ENCODE data around the gene GALNS.

The GALNS gene

DNA sequence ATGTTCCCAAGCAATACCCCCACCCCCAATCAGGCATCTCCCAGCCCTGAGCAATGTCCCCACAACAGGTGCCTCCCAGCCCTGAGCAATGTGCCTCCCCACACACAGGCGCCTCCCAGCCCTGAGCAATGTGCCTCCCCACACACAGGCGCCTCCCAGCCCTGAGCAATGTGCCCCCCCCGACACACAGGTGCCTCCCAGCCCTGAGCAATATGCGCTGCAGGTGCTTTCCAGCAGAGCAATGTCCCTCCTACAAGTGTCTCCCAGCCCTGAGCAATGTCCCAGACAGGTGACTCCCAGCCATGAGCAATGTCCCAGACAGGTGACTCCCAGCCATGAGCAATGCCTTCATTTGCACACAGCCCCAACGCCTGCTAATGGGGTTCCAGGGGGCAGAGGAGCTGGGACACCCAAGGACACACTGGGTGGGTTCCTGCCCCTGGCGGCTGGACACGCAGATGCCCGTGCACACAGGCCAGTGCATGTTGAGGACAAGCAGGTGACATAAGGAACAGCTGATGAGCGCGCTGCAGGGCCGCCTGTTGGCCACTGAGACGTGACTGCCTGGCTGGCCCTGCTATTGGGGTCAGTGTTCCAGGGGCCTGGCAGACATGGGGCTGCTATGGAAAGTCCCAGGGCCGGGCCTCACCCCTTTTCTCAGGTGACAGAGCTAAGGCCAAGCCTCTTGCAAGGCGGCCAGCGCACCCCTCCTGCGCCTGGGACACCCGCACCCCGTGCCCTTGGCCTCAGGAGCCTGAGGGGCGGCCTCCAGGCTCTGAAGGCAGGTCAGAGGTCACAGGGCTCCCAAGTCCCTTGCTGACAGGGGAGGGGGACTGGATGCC, 36.6 kb upstream of the GALNS start:
- TF ChIP-seq RAD21 (IDR thresholded peaks at IDR 0.05; ENCODE audit: low read depth) (no peak), TCF12 (IDR thresholded peaks at IDR 0.05; ENCODE audit: low read depth) (no peak), EGR1 (IDR thresholded peaks at IDR 0.05) (no peak), CEBPB (IDR thresholded peaks at IDR 0.05) (no peak), CREB1 (IDR thresholded peaks at IDR 0.05; ENCODE audit: low read depth) (no peak), ZBTB7A (IDR thresholded peaks at IDR 0.05; ENCODE audit: low read depth) (no peak), TEAD4 (IDR thresholded peaks at IDR 0.05) (no peak), TAF1 (IDR thresholded peaks at IDR 0.05; ENCODE audit: low read depth) (no peak), FOXM1 (IDR thresholded peaks at IDR 0.05; ENCODE audit: borderline replicate concordance, low read depth) (no peak), NFIC (IDR thresholded peaks at IDR 0.05) (no peak), EP300 (IDR thresholded peaks at IDR 0.05; ENCODE audit: borderline replicate concordance) (no peak), YY1 (IDR thresholded peaks at IDR 0.05; ENCODE audit: low read depth) (no peak)
- TF ChIP-seq, protein P1, sequence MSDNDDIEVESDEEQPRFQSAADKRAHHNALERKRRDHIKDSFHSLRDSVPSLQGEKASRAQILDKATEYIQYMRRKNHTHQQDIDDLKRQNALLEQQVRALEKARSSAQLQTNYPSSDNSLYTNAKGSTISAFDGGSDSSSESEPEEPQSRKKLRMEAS (IDR thresholded peaks at IDR 0.05) = no peak
- TF ChIP-seq, protein P2, sequence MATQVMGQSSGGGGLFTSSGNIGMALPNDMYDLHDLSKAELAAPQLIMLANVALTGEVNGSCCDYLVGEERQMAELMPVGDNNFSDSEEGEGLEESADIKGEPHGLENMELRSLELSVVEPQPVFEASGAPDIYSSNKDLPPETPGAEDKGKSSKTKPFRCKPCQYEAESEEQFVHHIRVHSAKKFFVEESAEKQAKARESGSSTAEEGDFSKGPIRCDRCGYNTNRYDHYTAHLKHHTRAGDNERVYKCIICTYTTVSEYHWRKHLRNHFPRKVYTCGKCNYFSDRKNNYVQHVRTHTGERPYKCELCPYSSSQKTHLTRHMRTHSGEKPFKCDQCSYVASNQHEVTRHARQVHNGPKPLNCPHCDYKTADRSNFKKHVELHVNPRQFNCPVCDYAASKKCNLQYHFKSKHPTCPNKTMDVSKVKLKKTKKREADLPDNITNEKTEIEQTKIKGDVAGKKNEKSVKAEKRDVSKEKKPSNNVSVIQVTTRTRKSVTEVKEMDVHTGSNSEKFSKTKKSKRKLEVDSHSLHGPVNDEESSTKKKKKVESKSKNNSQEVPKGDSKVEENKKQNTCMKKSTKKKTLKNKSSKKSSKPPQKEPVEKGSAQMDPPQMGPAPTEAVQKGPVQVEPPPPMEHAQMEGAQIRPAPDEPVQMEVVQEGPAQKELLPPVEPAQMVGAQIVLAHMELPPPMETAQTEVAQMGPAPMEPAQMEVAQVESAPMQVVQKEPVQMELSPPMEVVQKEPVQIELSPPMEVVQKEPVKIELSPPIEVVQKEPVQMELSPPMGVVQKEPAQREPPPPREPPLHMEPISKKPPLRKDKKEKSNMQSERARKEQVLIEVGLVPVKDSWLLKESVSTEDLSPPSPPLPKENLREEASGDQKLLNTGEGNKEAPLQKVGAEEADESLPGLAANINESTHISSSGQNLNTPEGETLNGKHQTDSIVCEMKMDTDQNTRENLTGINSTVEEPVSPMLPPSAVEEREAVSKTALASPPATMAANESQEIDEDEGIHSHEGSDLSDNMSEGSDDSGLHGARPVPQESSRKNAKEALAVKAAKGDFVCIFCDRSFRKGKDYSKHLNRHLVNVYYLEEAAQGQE (IDR thresholded peaks at IDR 0.05; ENCODE audit: low read depth) = no peak
- TF ChIP-seq, protein P3, sequence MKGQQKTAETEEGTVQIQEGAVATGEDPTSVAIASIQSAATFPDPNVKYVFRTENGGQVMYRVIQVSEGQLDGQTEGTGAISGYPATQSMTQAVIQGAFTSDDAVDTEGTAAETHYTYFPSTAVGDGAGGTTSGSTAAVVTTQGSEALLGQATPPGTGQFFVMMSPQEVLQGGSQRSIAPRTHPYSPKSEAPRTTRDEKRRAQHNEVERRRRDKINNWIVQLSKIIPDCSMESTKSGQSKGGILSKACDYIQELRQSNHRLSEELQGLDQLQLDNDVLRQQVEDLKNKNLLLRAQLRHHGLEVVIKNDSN (IDR thresholded peaks at IDR 0.05) = no peak

DNA sequence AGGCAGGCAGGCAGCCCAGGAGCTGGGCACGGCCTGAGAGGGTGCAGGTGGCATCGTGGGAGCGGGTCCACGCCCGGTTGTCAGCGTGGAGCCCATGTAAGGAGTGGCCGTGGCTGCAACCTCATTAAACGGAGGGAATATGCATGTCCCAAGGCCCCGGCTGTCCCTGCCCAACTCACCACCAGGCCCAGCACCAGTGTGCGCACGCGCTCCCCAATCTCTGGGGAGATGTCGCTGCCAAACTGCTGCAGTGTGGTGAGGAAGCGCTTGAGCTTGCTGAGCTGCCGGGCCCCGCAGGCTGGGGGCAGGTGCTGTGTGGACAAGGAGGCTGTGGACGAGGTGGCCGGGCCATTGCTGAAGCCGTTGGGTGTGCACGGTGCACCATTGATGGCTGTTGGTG, 35.3 kb upstream of the GALNS start:
- no peak for TF ChIP-seq NFIC (IDR thresholded peaks at IDR 0.05)
- no peak for TF ChIP-seq TEAD4 (IDR thresholded peaks at IDR 0.05)
- TF ChIP-seq, protein P3 (IDR thresholded peaks at IDR 0.05) = no peak
- TF ChIP-seq ZBTB7A (IDR thresholded peaks at IDR 0.05; ENCODE audit: low read depth) = no peak

DNA sequence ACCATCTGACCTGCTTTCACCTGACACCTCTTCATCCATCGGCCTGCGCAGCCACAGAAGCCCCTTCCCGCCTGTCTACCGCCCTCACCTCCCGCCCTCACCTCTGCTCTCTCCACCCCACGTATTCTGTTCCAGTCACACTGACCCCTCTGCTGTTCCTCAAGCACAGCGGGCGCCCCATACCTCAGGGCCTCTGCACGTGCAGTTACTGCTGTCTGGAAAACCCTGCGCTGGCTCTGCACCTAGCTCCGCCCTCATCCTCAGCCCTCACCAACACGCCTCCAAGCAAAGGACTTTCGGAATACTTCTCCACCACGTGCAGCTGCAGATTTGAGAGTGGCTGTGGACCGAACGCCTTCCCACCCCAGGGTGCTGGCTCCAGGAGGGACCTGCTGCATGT, 34.3 kb upstream of the GALNS start:
- TF ChIP-seq TAF1 (IDR thresholded peaks at IDR 0.05; ENCODE audit: low read depth) (no peak), EGR1 (IDR thresholded peaks at IDR 0.05) (no peak)

DNA sequence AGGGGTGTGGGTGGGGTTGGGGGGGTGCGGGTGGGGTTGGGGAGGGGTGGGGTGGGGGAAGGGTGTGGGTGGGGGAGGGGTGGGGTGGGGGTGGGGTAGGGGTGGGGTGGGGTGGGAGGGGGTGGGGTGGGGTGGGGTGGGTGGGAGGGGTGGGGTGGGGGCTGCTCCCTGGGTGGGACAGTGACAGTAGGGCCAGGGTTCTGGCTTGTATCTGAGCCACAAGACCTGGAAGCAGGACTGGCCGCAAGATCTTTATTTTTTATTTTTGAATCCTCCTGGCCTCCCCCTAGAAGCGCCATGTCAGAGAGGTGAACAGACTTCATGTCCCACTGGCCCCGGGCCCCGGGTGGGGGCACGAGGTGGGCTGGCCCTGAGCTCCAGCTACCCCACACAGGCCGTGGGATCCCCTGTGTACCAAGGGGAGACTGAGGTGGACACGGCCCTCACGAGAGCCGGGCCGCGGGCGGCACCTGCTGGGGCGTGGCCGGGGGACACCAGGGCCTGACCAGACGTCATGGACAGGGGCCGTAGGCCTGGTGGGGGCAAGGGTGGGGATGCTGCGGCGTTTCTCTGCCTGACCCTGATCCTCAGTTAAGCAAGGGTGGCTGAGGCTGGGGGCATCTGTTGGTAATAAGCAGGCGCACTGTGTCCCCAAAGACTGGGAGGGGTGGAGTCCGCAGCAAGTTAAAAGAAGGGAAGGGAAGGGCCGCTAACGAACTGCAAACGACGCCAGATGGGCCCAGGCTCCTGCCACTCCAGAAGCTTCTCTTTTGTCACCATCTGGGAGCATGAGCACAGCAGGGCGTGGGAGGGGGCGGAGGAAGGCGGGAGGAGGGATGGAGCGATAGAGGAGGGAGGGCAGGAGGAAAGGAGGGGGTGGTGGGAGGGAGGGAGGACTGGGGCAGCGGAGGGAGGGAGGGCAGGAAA, 32.0 kb upstream of the GALNS start:
- no peak for TF ChIP-seq TEAD4 (IDR thresholded peaks at IDR 0.05)
- TF ChIP-seq, protein P1 (IDR thresholded peaks at IDR 0.05) = 0 out of 2 replicates have a peak, but pooled peaks have one; percentile 22
- peak; percentile 62 for TF ChIP-seq EGR1 (IDR thresholded peaks at IDR 0.05)

DNA sequence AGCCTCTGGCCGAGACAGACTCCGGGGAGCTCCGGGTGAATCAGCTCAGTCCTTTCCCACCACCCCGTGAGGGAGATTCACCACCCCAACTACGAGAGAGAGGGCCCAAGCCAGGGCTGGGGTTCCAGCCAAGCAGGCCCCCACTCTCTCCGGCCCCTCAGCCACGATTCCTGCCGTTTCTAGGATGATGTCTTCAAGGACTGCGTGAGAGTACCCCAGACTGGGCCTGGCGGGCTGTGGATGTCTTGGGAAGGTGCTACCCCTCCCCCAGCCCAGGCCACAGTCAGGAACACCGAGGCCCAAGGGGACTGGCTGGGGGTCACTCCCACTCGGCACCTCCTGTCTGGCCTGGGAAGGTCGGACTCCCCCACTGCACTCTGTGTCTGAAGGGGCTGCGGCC, 31.3 kb upstream of the GALNS start:
- TF ChIP-seq NFIC (IDR thresholded peaks at IDR 0.05) (no peak), EGR1 (IDR thresholded peaks at IDR 0.05) (no peak), TAF1 (IDR thresholded peaks at IDR 0.05; ENCODE audit: low read depth) (no peak), YY1 (IDR thresholded peaks at IDR 0.05; ENCODE audit: low read depth) (no peak), TCF12 (IDR thresholded peaks at IDR 0.05; ENCODE audit: low read depth) (no peak), ZBTB7A (IDR thresholded peaks at IDR 0.05; ENCODE audit: low read depth) (no peak), TEAD4 (IDR thresholded peaks at IDR 0.05) (no peak), RAD21 (IDR thresholded peaks at IDR 0.05; ENCODE audit: low read depth) (no peak), CEBPB (IDR thresholded peaks at IDR 0.05) (no peak), FOXM1 (IDR thresholded peaks at IDR 0.05; ENCODE audit: borderline replicate concordance, low read depth) (no peak), CREB1 (IDR thresholded peaks at IDR 0.05; ENCODE audit: low read depth) (no peak), EP300 (IDR thresholded peaks at IDR 0.05; ENCODE audit: borderline replicate concordance) (no peak)
- TF ChIP-seq, protein P1 (IDR thresholded peaks at IDR 0.05) = no peak
- TF ChIP-seq, protein P2 (IDR thresholded peaks at IDR 0.05; ENCODE audit: low read depth) = no peak
- TF ChIP-seq, protein P3 (IDR thresholded peaks at IDR 0.05) = no peak
